CD14-positive monocyte (primary cell): ENCODE measurements around the gene CAMK1. TPM values are rescaled to one million over a fixed set of nuclear protein-coding genes. Genes with fewer than 3 reads are reported as not detected.

Experiments
- DNase-seq, 3 donors: peaks; one replicate each; pipeline ENCODE4 v3.0.0-alpha.2; 2011 to 2022
- H2AFZ ChIP-seq: 2 replicates; pipeline ENCODE4 v1.6.0; 2012; ENCODE audit warnings: mild to moderate bottlenecking, low read depth, low read length, inconsistent platforms; ENCODE audit not compliant: insufficient read depth, poor library complexity, severe bottlenecking
- H3K27ac ChIP-seq, 2 donors: 1 replicate in 1 of 2; 2 replicates in 1 of 2; pipeline ENCODE4 v1.5.1; 2012 to 2013; ENCODE audit warnings: low read length in 2 of 2, control low read depth in 1 of 2, inconsistent platforms in 1 of 2, low read depth in 1 of 2, mild to moderate bottlenecking in 1 of 2
- H3K27me3 ChIP-seq, 2 donors: one replicate each; pipeline versions ENCODE4 v1.6.0 to v1.6.1; 2011 to 2013; ENCODE audit warnings: low read length in 2 of 2; ENCODE audit not compliant: control insufficient read depth in 2 of 2, insufficient read depth in 2 of 2
- H3K36me3 ChIP-seq, 2 donors: replicated peaks in 1 of 2; 1 replicate in 1 of 2; 2 replicates in 1 of 2; pipeline versions ENCODE4 v1.5.1 to v1.6.1; 2012 to 2013; ENCODE audit warnings: low read length in 2 of 2, control low read depth in 1 of 2, inconsistent platforms in 1 of 2, mild to moderate bottlenecking in 1 of 2; ENCODE audit not compliant: insufficient read depth in 2 of 2, control insufficient read depth in 1 of 2
- H3K4me1 ChIP-seq, 2 donors: 1 replicate in 1 of 2; 2 replicates in 1 of 2; pipeline versions ENCODE4 v1.5.1 to v1.6.1; 2012 to 2013; ENCODE audit warnings: low read length in 2 of 2, control low read depth in 1 of 2, inconsistent platforms in 1 of 2, mild to moderate bottlenecking in 1 of 2, moderate library complexity in 1 of 2; ENCODE audit not compliant: insufficient read depth in 2 of 2, control insufficient read depth in 1 of 2
- H3K4me2 ChIP-seq: replicated peaks from 2 replicates; pipeline ENCODE3; 2012; ENCODE audit warnings: low read length, moderate library complexity, mild to moderate bottlenecking; ENCODE audit not compliant: poor library complexity, severe bottlenecking; ENCODE audit errors: extremely low read depth
- H3K4me3 ChIP-seq, 3 experiments: fragments of 200-600 bp in 1 of 3; sonication (generic) in 1 of 3; replicated peaks in 1 of 3; 1 replicate in 2 of 3; 2 replicates in 1 of 3; pipeline ENCODE4 v1.5.1; 2011 to 2013; ENCODE audit warnings: low read length in 3 of 3, mild to moderate bottlenecking in 3 of 3, control low read depth in 2 of 3, low read depth in 2 of 3, inconsistent platforms in 1 of 3, moderate library complexity in 1 of 3
- H3K79me2 ChIP-seq: 2 replicates; pipeline ENCODE4 v1.6.0; 2012; ENCODE audit warnings: mild to moderate bottlenecking, control low read depth, inconsistent platforms, low read length, moderate library complexity; ENCODE audit not compliant: insufficient read depth
- H3K9ac ChIP-seq: 2 replicates; pipeline ENCODE4 v1.6.0; 2017; ENCODE audit warnings: low read length, mild to moderate bottlenecking; ENCODE audit not compliant: insufficient read depth, poor library complexity, severe bottlenecking
- H3K9me3 ChIP-seq, 2 donors: replicated peaks in 1 of 2; 1 replicate in 1 of 2; 2 replicates in 1 of 2; pipeline versions ENCODE4 v1.5.1 to v1.6.1; 2012 to 2013; ENCODE audit warnings: low read length in 2 of 2, control low read depth in 1 of 2; ENCODE audit not compliant: control insufficient read depth in 1 of 2, insufficient read depth in 1 of 2
- H4K20me1 ChIP-seq: 2 replicates; pipeline ENCODE4 v1.6.0; 2012; ENCODE audit warnings: mild to moderate bottlenecking, low read length, control low read depth, moderate library complexity; ENCODE audit not compliant: insufficient read depth
- H3K27ac Mint-ChIP-seq, 7 donors: one replicate each; pipeline ENCODE4 v1.8.0; 2020; ENCODE audit warnings: mild to moderate bottlenecking in 7 of 7, mixed read lengths in 7 of 7, moderate library complexity in 6 of 7, inconsistent platforms in 2 of 7
- H3K27me3 Mint-ChIP-seq, 3 donors: one replicate each; pipeline ENCODE4 v1.8.0; 2021 to 2022; ENCODE audit warnings: low read depth in 3 of 3, mild to moderate bottlenecking in 3 of 3, mixed read lengths in 3 of 3, moderate library complexity in 3 of 3, inconsistent platforms in 1 of 3
- H3K36me3 Mint-ChIP-seq, 2 donors: one replicate each; pipeline ENCODE4 v1.8.0; 2020; ENCODE audit warnings: mixed read lengths in 2 of 2, inconsistent platforms in 1 of 2, mild to moderate bottlenecking in 1 of 2
- H3K4me1 Mint-ChIP-seq: one replicate; pipeline ENCODE4 v1.8.0; 2020; ENCODE audit warnings: mild to moderate bottlenecking, mixed read lengths
- H3K4me3 Mint-ChIP-seq, 2 donors: one replicate each; pipeline ENCODE4 v1.8.0; 2020; ENCODE audit warnings: mild to moderate bottlenecking in 2 of 2, mixed read lengths in 2 of 2, moderate library complexity in 1 of 2
- H3K9me3 Mint-ChIP-seq, 7 donors: one replicate each; pipeline ENCODE4 v1.8.0; 2020 to 2022; ENCODE audit warnings: mixed read lengths in 7 of 7, mild to moderate bottlenecking in 6 of 7, moderate library complexity in 6 of 7, inconsistent platforms in 2 of 7
- WGBS: methylation state at CpG from one replicate; pipeline ENCODE4 v1.1.5; 2013; ENCODE audit warnings: missing lambda C conversion rate; ENCODE audit not compliant: insufficient coverage; 5-methylcytosine and 5-hydroxymethylcytosine counted together
- intact Hi-C, 2 donors: fragments of 100-400 bp; cut with micrococcal nuclease; formaldehyde crosslinking; loops; one replicate each; pipeline versions ENCODE4 v1.15.0 to v1.15.1; 2023
- polyA plus RNA-seq, 3 donors: library from polyadenylated mRNA; depleted of rRNA in 1 of 3; unstranded in 2 of 3; stranded (reverse) in 1 of 3; fragments of 300-500 nt in 2 of 3; fragments of >200 nt in 1 of 3; fragmentation: Illumina TruSeq in 2 of 3; gene quantifications; 1 replicate in 2 of 3; 2 replicates in 1 of 3; pipeline ENCODE4 v1.2.3, GENCODE V29; 2012 to 2021
- TF ChIP-seq, protein P1 (sequence below): fragments of 200-600 bp; IDR thresholded peaks from one replicate; pipeline ENCODE4 v1.8.0; 2022; ENCODE audit warnings: antibody characterized with exemption, mild to moderate bottlenecking

Gene CAMK1
- polyA plus RNA-seq, 3 donors, result 106 to 137 (median 118) TPM

- Histone ChIP-seq H3K36me3 (no peaks in the 10 kb centered on the region), H3K9me3 (no peaks in the 10 kb centered on the region), H3K4me1 (peaks cover 29 to 38% of the 10 kb centered on the region in 2 donors), H3K4me2 (peak overlapping the region; percentile 51), H3K27me3 (no peaks in the 10 kb centered on the region), H3K4me3 (peak overlapping the region in 1 of 3 experiments; percentile 49), H2AFZ (peak overlapping the region; percentile 62), H4K20me1 (no peaks in the 10 kb centered on the region), H3K9ac (no peak overlapping the region), H3K79me2 (no peaks in the 10 kb centered on the region), H3K27ac (peak overlapping the region; percentile 51 to 77)
- Mint-ChIP-seq H3K4me3 (peak overlapping the region; percentile 6 to 8), H3K4me1 (peaks cover 37% of the 10 kb centered on the region), H3K36me3 (no peaks in the 10 kb centered on the region), H3K9me3 (peaks cover 0 to 3% (median 0%) of the 10 kb centered on the region in 7 donors), H3K27ac (peak overlapping the region; percentile 81 to 93 (median 91)), H3K27me3 (peaks cover 0 to 2% (median 0%) of the 10 kb centered on the region in 3 donors)
- intact Hi-C loops, result no loop called here
- TF ChIP-seq, protein P1, sequence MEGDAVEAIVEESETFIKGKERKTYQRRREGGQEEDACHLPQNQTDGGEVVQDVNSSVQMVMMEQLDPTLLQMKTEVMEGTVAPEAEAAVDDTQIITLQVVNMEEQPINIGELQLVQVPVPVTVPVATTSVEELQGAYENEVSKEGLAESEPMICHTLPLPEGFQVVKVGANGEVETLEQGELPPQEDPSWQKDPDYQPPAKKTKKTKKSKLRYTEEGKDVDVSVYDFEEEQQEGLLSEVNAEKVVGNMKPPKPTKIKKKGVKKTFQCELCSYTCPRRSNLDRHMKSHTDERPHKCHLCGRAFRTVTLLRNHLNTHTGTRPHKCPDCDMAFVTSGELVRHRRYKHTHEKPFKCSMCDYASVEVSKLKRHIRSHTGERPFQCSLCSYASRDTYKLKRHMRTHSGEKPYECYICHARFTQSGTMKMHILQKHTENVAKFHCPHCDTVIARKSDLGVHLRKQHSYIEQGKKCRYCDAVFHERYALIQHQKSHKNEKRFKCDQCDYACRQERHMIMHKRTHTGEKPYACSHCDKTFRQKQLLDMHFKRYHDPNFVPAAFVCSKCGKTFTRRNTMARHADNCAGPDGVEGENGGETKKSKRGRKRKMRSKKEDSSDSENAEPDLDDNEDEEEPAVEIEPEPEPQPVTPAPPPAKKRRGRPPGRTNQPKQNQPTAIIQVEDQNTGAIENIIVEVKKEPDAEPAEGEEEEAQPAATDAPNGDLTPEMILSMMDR, result no peak
- WGBS, result 25% methylated on average over 4 of the region's 4 CpGs
- no peak for DNase-seq
These were observed 54.6 kb downstream of the CAMK1 start for GRCh38 chr3:9715136-9715535.

DNA sequence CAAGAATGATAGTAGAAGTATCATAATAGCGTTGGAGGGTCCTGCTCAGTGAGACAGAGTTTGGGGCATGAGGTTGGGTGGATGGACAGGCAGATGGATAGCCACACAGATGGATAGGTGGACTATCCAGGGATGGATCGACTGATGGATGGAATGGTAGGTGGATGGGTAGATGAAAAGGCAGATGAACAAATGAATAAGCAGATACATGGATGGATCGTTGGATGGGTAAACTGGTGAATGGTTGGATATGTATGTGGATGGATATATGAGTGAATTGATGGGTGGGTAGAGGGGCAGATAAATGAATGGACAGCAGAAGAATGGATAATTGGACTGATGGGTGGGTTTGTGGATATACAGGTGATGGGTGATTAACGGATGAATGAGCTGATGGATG, 56.6 kb downstream of the CAMK1 start:
- Histone ChIP-seq H3K27me3 (no peaks in the 10 kb centered on the region), H3K9me3 (no peaks in the 10 kb centered on the region), H3K79me2 (no peaks in the 10 kb centered on the region), H3K4me1 (peaks cover 29 to 33% of the 10 kb centered on the region in 2 donors), H2AFZ (no peak overlapping the region), H3K27ac (no peak overlapping the region), H3K36me3 (no peaks in the 10 kb centered on the region), H4K20me1 (no peaks in the 10 kb centered on the region), H3K9ac (no peak overlapping the region), H3K4me3 (no peak overlapping the region), H3K4me2 (no peak overlapping the region)
- TF ChIP-seq, protein P1, result no peak
- Mint-ChIP-seq H3K36me3 (no peaks in the 10 kb centered on the region), H3K4me3 (no peak overlapping the region), H3K27me3 (peaks cover 0 to 3% (median 0%) of the 10 kb centered on the region in 3 donors), H3K4me1 (peaks cover 35% of the 10 kb centered on the region), H3K27ac (no peak overlapping the region), H3K9me3 (peaks cover 0 to 3% (median 0%) of the 10 kb centered on the region in 7 donors)
- intact Hi-C loops, result no loop called here
- DNase-seq, result no peak
- WGBS, result 94% methylated on average over 4 of the region's 4 CpGs
